HepG2 (cell line): ENCODE measurements around the gene PKP1. TPM values are rescaled to one million over a fixed set of nuclear protein-coding genes. Genes with fewer than 3 reads are reported as not detected.

ENCODE experiments used
- ATAC-seq: fragments of 200-7000 bp; cut with Tn5 transposase; 3 replicates; pipeline ENCODE4 v1.9.1; 2020; ENCODE audit warnings: mild to moderate bottlenecking, moderate library complexity
- BruUV-seq: library from RNA; stranded (reverse); fragments of 400-500 nt; replicated peaks from 2 replicates; lab custom pipeline; 2021; lab: Mats Ljungman, UMichigan
- CTCF ChIA-PET: fragments of 300-600 bp; formaldehyde crosslinking; extraction: SDS; loops from one replicate; lab custom pipeline; 2021; ENCODE audit warnings: low total read pairs, inconsistent platforms, low intra/inter-chr PET ratio; lab: Yijun Ruan, JAX
- POLR2A ChIA-PET: fragments of 350-600 bp; sonication (Branson Sonifier 250); formaldehyde crosslinking; loops from one replicate; lab custom pipeline; 2020; ENCODE audit warnings: antibody characterized with exemption, inconsistent platforms; lab: Yijun Ruan, JAX
- DNase-seq: peaks from one replicate; pipeline ENCODE4 v3.0.0-alpha.2; 2015; ENCODE audit warnings: low spot score
- FAIRE-seq: peaks from 3 replicates; lab custom pipeline; 2011; peaks lifted over from hg19 to GRCh38; lab: Jason Lieb, UNC
- H2AFZ ChIP-seq: one replicate; pipeline ENCODE4 v1.6.1; 2011; ENCODE audit warnings: low read length, inconsistent platforms
- H3K27ac ChIP-seq: fragments of 300-600 bp; 3 replicates; pipeline ENCODE4 v1.8.0; 2011; ENCODE audit warnings: mixed run types, mild to moderate bottlenecking, mixed read lengths, low read length, inconsistent platforms; ENCODE audit not compliant: insufficient read depth; ENCODE audit errors: extremely low read length
- H3K27me3 ChIP-seq, 2 experiments: fragments of 200-600 bp in 1 of 2; 2 replicates in 1 of 2; 3 replicates in 1 of 2; pipeline versions ENCODE4 v1.6.0 to v1.8.0; 2011; ENCODE audit warnings: low read length in 2 of 2, mild to moderate bottlenecking in 2 of 2, moderate library complexity in 2 of 2, inconsistent platforms in 1 of 2; ENCODE audit not compliant: insufficient read depth in 2 of 2, control insufficient read depth in 1 of 2
- H3K36me3 ChIP-seq, 2 experiments: fragments of 200-600 bp in 1 of 2; replicated peaks in 1 of 2; 2 replicates in 1 of 2; 3 replicates in 1 of 2; pipeline versions ENCODE4 v1.5.1 to v1.8.0; 2011; ENCODE audit warnings: low read length in 2 of 2, inconsistent platforms in 1 of 2; ENCODE audit not compliant: insufficient read depth in 2 of 2, control insufficient read depth in 1 of 2
- H3K4me1 ChIP-seq: 2 replicates; pipeline ENCODE4 v1.5.1; 2012; ENCODE audit warnings: low read length, inconsistent platforms; ENCODE audit not compliant: insufficient read depth
- H3K4me2 ChIP-seq: 2 replicates; pipeline ENCODE4 v1.6.0; 2011; ENCODE audit warnings: low read depth, low read length, inconsistent platforms
- H3K4me3 ChIP-seq, 3 experiments: fragments of 200-600 bp in 1 of 3; sonication (generic), shearing (Covaris generic) in 1 of 3; replicated peaks in 1 of 3; 2 replicates each; pipeline ENCODE4 v1.5.1; 2011 to 2016; ENCODE audit warnings: low read length in 3 of 3, inconsistent platforms in 2 of 3, low read depth in 2 of 3, mild to moderate bottlenecking in 2 of 3, control low read depth in 1 of 3, mixed read lengths in 1 of 3; ENCODE audit not compliant: insufficient read depth in 1 of 3
- H3K79me2 ChIP-seq: one replicate; pipeline ENCODE4 v1.6.1; 2011; ENCODE audit warnings: low read length, inconsistent platforms; ENCODE audit not compliant: insufficient read depth
- H3K9ac ChIP-seq: 2 replicates; pipeline ENCODE4 v1.6.0; 2011; ENCODE audit warnings: mild to moderate bottlenecking, low read depth, low read length, inconsistent platforms; ENCODE audit not compliant: insufficient read depth
- H3K9me3 ChIP-seq: 2 replicates; pipeline ENCODE4 v1.5.1; 2012; ENCODE audit warnings: mild to moderate bottlenecking, low read length
- H4K20me1 ChIP-seq: 2 replicates; pipeline ENCODE4 v1.6.0; 2011; ENCODE audit warnings: inconsistent platforms, mild to moderate bottlenecking, low read length, moderate library complexity; ENCODE audit not compliant: insufficient read depth
- E2F2 ChIP-seq: sonication (generic); formaldehyde crosslinking; IDR thresholded peaks from 2 replicates; pipeline ENCODE4 v1.4.0; 2020; ENCODE audit warnings: missing genetic modification reagents, borderline replicate concordance
- EZH2 ChIP-seq: conservative IDR thresholded peaks from 2 replicates; pipeline ENCODE4 v1.6.1; 2012; ENCODE audit warnings: mild to moderate bottlenecking, low read depth, low read length, moderate library complexity
- HMGXB4 ChIP-seq, 2 experiments: sonication (generic) in 1 of 2; formaldehyde crosslinking in 1 of 2; IDR thresholded peaks; 2 replicates each; pipeline versions ENCODE4 v1.4.0 to v1.6.1; 2018 to 2020; ENCODE audit warnings: missing genetic modification reagents in 2 of 2, borderline replicate concordance in 1 of 2, low read depth in 1 of 2, mild to moderate bottlenecking in 1 of 2, missing biosample characterization in 1 of 2
- SNAI1 ChIP-seq: sonication (generic); formaldehyde crosslinking; IDR thresholded peaks from 2 replicates; pipeline ENCODE4 v1.5.0; 2020; ENCODE audit warnings: mild to moderate bottlenecking, missing genetic modification reagents, borderline replicate concordance
- WGBS: methylation state at CpG from one replicate; pipeline ENCODE4 v1.1.6; 2017; ENCODE audit warnings: low lambda C conversion rate; 5-methylcytosine and 5-hydroxymethylcytosine counted together
- in situ Hi-C: cut with HindIII; loops from 2 replicates; pipeline ENCODE4 v1.10.0; 2017; ENCODE audit warnings: low pct_unique_long_range_greater_than_20kb; ENCODE audit not compliant: extremely low pct_ligation_motif_present
- intact Hi-C: fragments of 100-400 bp; cut with micrococcal nuclease; formaldehyde crosslinking; loops from one replicate; pipeline ENCODE4 v1.10.0; 2022; ENCODE audit not compliant: unreplicated experiment
- polyA plus RNA-seq, 8 experiments: library from polyadenylated mRNA; depleted of rRNA in 3 of 8; stranded (reverse) in 7 of 8; unstranded in 1 of 8; fragments of >200 nt; fragmentation: Illumina TruSeq in 4 of 8; extraction: Trizol in 4 of 8; gene quantifications; 2 replicates each; pipeline versions ENCODE4 v1.2.1 to v1.2.3, GENCODE V29; 2011 to 2016; ENCODE audit warnings: low read depth in 4 of 8, missing spikeins in 1 of 8, mixed read lengths in 1 of 8; ENCODE audit not compliant: insufficient read depth in 1 of 8
- total RNA-seq, 5 experiments: library from RNA; depleted of rRNA; stranded (reverse); fragments of >200 nt; fragmentation: Illumina TruSeq; extraction: Trizol; gene quantifications; 2 replicates each; pipeline ENCODE4 v1.2.3, GENCODE V29; 2016; ENCODE audit warnings: low read depth in 1 of 5
- TF ChIP-seq, protein P1 (sequence below): IDR thresholded peaks from 2 replicates; pipeline ENCODE4 v1.4.0; 2020; ENCODE audit warnings: mild to moderate bottlenecking, missing genetic modification reagents
- TF ChIP-seq, protein P2 (sequence below): IDR thresholded peaks from 2 replicates; pipeline ENCODE4 v1.6.1; 2016; ENCODE audit warnings: missing biosample characterization, missing genetic modification reagents, low read depth

Gene PKP1
- total and polyA plus RNA-seq, 2 of the 13 experiments (the other 11 are each of a cell fraction or from before 2014, with no cell fraction given): not detected

DNA sequence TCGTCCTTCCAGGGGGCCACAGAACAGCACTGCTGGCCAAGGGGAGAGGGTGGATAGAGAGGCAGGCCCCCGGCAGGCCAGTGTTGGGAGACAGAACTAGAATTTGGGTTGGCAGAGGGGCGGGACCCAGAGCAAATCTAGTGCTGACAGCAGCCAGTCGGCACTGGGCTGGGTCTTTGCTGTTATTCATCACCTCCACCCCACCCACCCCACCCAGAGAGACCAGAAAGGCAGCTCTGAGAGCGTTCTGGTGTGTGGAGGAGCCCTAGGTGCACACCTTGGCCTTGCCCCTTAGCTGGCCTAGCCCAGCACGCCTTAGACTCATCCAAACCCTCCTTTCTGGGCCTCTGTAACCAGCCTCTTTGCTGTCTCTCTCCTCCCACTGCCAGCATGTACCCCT is 6.4 kb upstream of the PKP1 start (continued):
- TF ChIP-seq, protein P1, sequence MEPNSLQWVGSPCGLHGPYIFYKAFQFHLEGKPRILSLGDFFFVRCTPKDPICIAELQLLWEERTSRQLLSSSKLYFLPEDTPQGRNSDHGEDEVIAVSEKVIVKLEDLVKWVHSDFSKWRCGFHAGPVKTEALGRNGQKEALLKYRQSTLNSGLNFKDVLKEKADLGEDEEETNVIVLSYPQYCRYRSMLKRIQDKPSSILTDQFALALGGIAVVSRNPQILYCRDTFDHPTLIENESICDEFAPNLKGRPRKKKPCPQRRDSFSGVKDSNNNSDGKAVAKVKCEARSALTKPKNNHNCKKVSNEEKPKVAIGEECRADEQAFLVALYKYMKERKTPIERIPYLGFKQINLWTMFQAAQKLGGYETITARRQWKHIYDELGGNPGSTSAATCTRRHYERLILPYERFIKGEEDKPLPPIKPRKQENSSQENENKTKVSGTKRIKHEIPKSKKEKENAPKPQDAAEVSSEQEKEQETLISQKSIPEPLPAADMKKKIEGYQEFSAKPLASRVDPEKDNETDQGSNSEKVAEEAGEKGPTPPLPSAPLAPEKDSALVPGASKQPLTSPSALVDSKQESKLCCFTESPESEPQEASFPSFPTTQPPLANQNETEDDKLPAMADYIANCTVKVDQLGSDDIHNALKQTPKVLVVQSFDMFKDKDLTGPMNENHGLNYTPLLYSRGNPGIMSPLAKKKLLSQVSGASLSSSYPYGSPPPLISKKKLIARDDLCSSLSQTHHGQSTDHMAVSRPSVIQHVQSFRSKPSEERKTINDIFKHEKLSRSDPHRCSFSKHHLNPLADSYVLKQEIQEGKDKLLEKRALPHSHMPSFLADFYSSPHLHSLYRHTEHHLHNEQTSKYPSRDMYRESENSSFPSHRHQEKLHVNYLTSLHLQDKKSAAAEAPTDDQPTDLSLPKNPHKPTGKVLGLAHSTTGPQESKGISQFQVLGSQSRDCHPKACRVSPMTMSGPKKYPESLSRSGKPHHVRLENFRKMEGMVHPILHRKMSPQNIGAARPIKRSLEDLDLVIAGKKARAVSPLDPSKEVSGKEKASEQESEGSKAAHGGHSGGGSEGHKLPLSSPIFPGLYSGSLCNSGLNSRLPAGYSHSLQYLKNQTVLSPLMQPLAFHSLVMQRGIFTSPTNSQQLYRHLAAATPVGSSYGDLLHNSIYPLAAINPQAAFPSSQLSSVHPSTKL (CRISPR knock-in tag): no peak
- TF ChIP-seq E2F2: no peak
- TF ChIP-seq HMGXB4 (CRISPR knock-in tag; IDR thresholded peaks at IDR 0.05; ENCODE audit: borderline replicate concordance in 1 of 2, low read depth in 1 of 2): no peak

GRCh38 chr1:201277441-201277840 is 5.9 kb upstream of the PKP1 start:
- Histone ChIP-seq H3K9me3 (no peaks in the 10 kb centered on the region), H4K20me1 (no peaks in the 10 kb centered on the region), H3K79me2 (no peaks in the 10 kb centered on the region), H3K4me1 (no peaks in the 10 kb centered on the region), H3K9ac (no peak overlapping the region), H3K27ac (no peak overlapping the region), H3K4me3 (no peak overlapping the region), H2AFZ (no peak overlapping the region), H3K4me2 (no peak overlapping the region), H3K36me3 (no peaks in the 10 kb centered on the region), H3K27me3 (peaks cover 2 to 51% of the 10 kb centered on the region in 2 experiments; a peak in 4 of 5 replicates)
- CTCF ChIA-PET: no interaction called here
- WGBS: 18% methylated on average over 4 of the region's 4 CpGs
- FAIRE-seq (no peak), ATAC-seq (no peak), DNase-seq (no peak)
- POLR2A ChIA-PET: no interaction called here
- in situ Hi-C loops: no loop called here
- no TSS peak for BruUV-seq
- TF ChIP-seq, protein P2, sequence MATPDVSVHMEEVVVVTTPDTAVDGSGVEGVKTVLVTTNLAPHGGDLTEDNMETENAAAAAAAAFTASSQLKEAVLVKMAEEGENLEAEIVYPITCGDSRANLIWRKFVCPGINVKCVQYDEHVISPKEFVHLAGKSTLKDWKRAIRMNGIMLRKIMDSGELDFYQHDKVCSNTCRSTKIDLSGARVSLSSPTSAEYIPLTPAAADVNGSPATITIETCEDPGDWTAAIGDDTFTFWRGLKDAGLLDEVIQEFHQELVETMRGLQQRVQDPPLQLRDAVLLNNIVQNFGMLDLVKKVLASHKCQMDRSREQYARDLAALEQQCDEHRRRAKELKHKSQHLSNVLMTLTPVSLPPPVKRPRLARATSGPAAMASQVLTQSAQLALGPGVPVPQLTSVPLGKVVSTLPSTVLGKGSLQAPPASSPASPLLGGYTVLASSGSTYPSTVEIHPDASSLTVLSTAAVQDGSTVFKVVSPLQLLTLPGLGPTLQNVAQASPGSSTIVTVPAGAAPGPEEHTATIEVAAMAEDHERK (CRISPR knock-in tag): no peak
- TF ChIP-seq EZH2 (no peak), SNAI1 (CRISPR knock-in tag) (no peak)
- intact Hi-C loops: no loop called here
